HCT116 (cell line): ENCODE measurements around the gene RAD9A. TPM values are rescaled to one million over a fixed set of nuclear protein-coding genes. Genes with fewer than 3 reads are reported as not detected.

Source experiments
- ATAC-seq: fragments of 200-7000 bp; cut with Tn5 transposase; 2 replicates; pipeline ENCODE4 v1.9.1; 2020; ENCODE audit warnings: mild to moderate bottlenecking, moderate library complexity
- BruUV-seq: library from RNA; stranded (reverse); fragments of 400-500 nt; replicated peaks from 2 replicates; lab custom pipeline; 2021; lab: Mats Ljungman, UMichigan
- CTCF ChIA-PET: fragments of 300-600 bp; sonication (Branson Sonifier 250); formaldehyde crosslinking; loops from one replicate; lab custom pipeline; 2021; ENCODE audit warnings: antibody characterized with exemption; lab: Charles Lee
- POLR2A ChIA-PET: fragments of 300-600, 350-600 bp; sonication (Branson Sonifier 250); formaldehyde crosslinking; loops from one replicate; lab custom pipeline; 2021; ENCODE audit warnings: antibody characterized with exemption; lab: Charles Lee
- RAD21 ChIA-PET, 2 experiments: fragments of 300-600 bp; sonication (Branson Sonifier 250); formaldehyde crosslinking; loops; one replicate each; lab custom pipeline; 2023; ENCODE audit warnings: low total read pairs in 2 of 2; ENCODE audit not compliant: uncharacterized antibody in 2 of 2, unreplicated experiment in 2 of 2, low non-redundant PET in 1 of 2; lab: Charles Lee
- DNase-seq: peaks from one replicate; pipeline ENCODE4 v3.0.0-alpha.2; 2010; ENCODE audit warnings: low read depth, low spot score
- H2AFZ ChIP-seq: fragments of 200-600 bp; shearing (Covaris generic), sonication (generic); 2 replicates; pipeline ENCODE4 v1.6.1; 2017; ENCODE audit warnings: low read depth, mixed run types, mixed read lengths, antibody characterized with exemption, low read length; ENCODE audit not compliant: poor library complexity, severe bottlenecking
- H3K27ac ChIP-seq: 2 replicates; pipeline ENCODE4 v1.5.1; 2012; ENCODE audit warnings: low read depth, low read length
- H3K27me3 ChIP-seq: fragments of 200-600 bp; sonication (generic); 2 replicates; pipeline ENCODE4 v1.6.1; 2016; ENCODE audit warnings: mixed run types, low read length, mixed read lengths; ENCODE audit not compliant: insufficient read depth
- H3K36me3 ChIP-seq, 2 experiments: fragments of 200-500 bp in 1 of 2; fragments of 200-600 bp in 1 of 2; sonication (Bioruptor generic) in 1 of 2; sonication (generic) in 1 of 2; 2 replicates each; pipeline versions ENCODE4 v1.5.1 to v1.6.1; 2014 to 2016; ENCODE audit warnings: low read length in 2 of 2, inconsistent platforms in 1 of 2, mixed read lengths in 1 of 2, mixed run types in 1 of 2; ENCODE audit not compliant: insufficient read depth in 2 of 2, control insufficient read depth in 1 of 2
- H3K4me1 ChIP-seq, 2 experiments: fragments of 200-600 bp in 1 of 2; sonication (generic) in 1 of 2; 2 replicates each; pipeline versions ENCODE4 v1.5.1 to v1.6.1; 2012 to 2017; ENCODE audit warnings: low read length in 2 of 2, inconsistent platforms in 1 of 2, mild to moderate bottlenecking in 1 of 2, mixed read lengths in 1 of 2, mixed run types in 1 of 2, moderate library complexity in 1 of 2; ENCODE audit not compliant: insufficient read depth in 2 of 2, control insufficient read depth in 1 of 2
- H3K4me2 ChIP-seq: fragments of 200-600 bp; sonication (generic); 2 replicates; pipeline ENCODE4 v1.6.1; 2017; ENCODE audit warnings: mixed run types, low read length, mixed read lengths
- H3K4me3 ChIP-seq, 2 experiments: fragments of 200-600 bp in 1 of 2; sonication (generic) in 1 of 2; replicated peaks in 1 of 2; 2 replicates each; pipeline ENCODE4 v1.5.1; 2011 to 2016; ENCODE audit warnings: low read length in 2 of 2, control low read depth in 1 of 2, low read depth in 1 of 2, mild to moderate bottlenecking in 1 of 2, mixed read lengths in 1 of 2, mixed run types in 1 of 2
- H3K79me2 ChIP-seq: fragments of 200-600 bp; sonication (generic); 2 replicates; pipeline ENCODE4 v1.6.1; 2017; ENCODE audit warnings: mild to moderate bottlenecking, mixed run types, low read length, moderate library complexity, mixed read lengths; ENCODE audit not compliant: insufficient read depth
- H3K9ac ChIP-seq: fragments of 200-600 bp; sonication (generic); 2 replicates; pipeline ENCODE4 v1.6.1; 2016; ENCODE audit warnings: low read length, mixed read lengths
- H3K9me2 ChIP-seq: fragments of 200-600 bp; sonication (generic), shearing (Covaris generic); 2 replicates; pipeline ENCODE4 v1.6.1; 2017; ENCODE audit warnings: mixed run types, mild to moderate bottlenecking, moderate library complexity; ENCODE audit not compliant: insufficient read depth
- H3K9me3 ChIP-seq, 2 experiments: fragments of 200-500 bp in 1 of 2; fragments of 200-600 bp in 1 of 2; sonication (Bioruptor generic) in 1 of 2; sonication (generic) in 1 of 2; 2 replicates each; pipeline ENCODE4 v1.6.1; 2014 to 2017; ENCODE audit warnings: low read length in 2 of 2, mixed read lengths in 2 of 2, inconsistent platforms in 1 of 2, low read depth in 1 of 2, mild to moderate bottlenecking in 1 of 2, mixed run types in 1 of 2, moderate library complexity in 1 of 2; ENCODE audit not compliant: control insufficient read depth in 1 of 2, insufficient read depth in 1 of 2
- H4K20me1 ChIP-seq: fragments of 200-600 bp; sonication (generic), shearing (Covaris generic); 2 replicates; pipeline ENCODE4 v1.6.1; 2017; ENCODE audit warnings: mixed run types, mild to moderate bottlenecking, moderate library complexity; ENCODE audit not compliant: insufficient read depth
- EGR1 ChIP-seq: IDR thresholded peaks from 2 replicates; pipeline ENCODE4 v1.6.1; 2012; ENCODE audit warnings: low read depth
- ELF1 ChIP-seq: IDR thresholded peaks from 2 replicates; pipeline ENCODE4 v1.6.1; 2012; ENCODE audit warnings: low read depth, borderline replicate concordance
- EZH2phosphoT487 ChIP-seq: fragments of 200-600 bp; IDR thresholded peaks from 2 replicates; pipeline ENCODE4 v1.6.1; 2018; ENCODE audit warnings: antibody characterized with exemption, borderline replicate concordance
- JUND ChIP-seq: IDR thresholded peaks from 2 replicates; pipeline ENCODE4 v1.6.1; 2012
- POLR2A ChIP-seq: IDR thresholded peaks from 2 replicates; pipeline ENCODE4 v1.7.0; 2011; ENCODE audit warnings: borderline replicate concordance; ENCODE audit not compliant: insufficient read depth, insufficient read length; ENCODE audit errors: extremely low read depth
- POLR2AphosphoS5 ChIP-seq: IDR thresholded peaks from 2 replicates; pipeline ENCODE4 v1.6.1; 2011; ENCODE audit warnings: mild to moderate bottlenecking, low read depth, low read length, moderate library complexity
- TCF7L2 ChIP-seq: IDR thresholded peaks from 2 replicates; pipeline ENCODE4 v1.7.0; 2011; ENCODE audit warnings: borderline replicate concordance, inconsistent platforms; ENCODE audit not compliant: insufficient read depth, insufficient read length; ENCODE audit errors: extremely low read depth
- intact Hi-C: fragments of 100-400 bp; cut with micrococcal nuclease; formaldehyde crosslinking; loops from 2 replicates; pipeline ENCODE4 v1.10.0; 2022
- total RNA-seq: library from RNA; stranded (reverse); gene quantifications from one replicate; pipeline ENCODE4 v1.2.1, GENCODE V29; 2021; ENCODE audit not compliant: unreplicated experiment
- TF ChIP-seq, protein P1 (sequence below), 3 experiments: fragments of 200-600 bp in 1 of 3; sonication (generic) in 1 of 3; IDR thresholded peaks in 2 of 3; conservative IDR thresholded peaks in 1 of 3; 2 replicates each; pipeline ENCODE4 v1.5.1; 2012 to 2017; ENCODE audit warnings: low read depth in 2 of 3, low read length in 2 of 3, antibody characterized with exemption in 1 of 3, borderline replicate concordance in 1 of 3, control low read depth in 1 of 3, mild to moderate bottlenecking in 1 of 3, mixed read lengths in 1 of 3, mixed run types in 1 of 3, moderate library complexity in 1 of 3; ENCODE audit not compliant: insufficient read depth in 1 of 3

RAD9A gene
- total RNA-seq, 1 experiment from 2014 or later: 49.8 TPM

DNA sequence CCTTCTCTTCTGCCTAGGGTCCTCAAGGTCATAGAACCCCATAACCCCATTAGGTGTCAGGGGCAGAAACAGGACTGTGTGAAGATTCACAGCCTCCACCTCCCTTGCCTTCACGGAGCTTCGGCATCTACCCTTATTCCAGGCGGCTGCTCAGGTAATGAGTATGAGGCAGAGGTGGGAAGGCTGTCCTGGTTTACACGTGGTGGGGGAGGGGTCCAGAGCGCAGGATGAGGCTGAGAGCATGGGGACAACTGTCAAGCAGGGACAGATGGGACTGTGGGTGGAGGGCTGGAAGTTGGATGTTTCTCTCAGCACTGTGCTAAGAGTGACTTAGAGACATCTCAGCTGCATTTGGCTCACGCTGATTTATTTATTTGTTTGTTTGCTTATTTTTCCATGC is 4.3 kb upstream of the RAD9A start:
- H3K9me3 ChIP-seq: no peaks in the 10 kb centered on the region
- CTCF ChIA-PET: interaction anchor here (0.7 to 1.5 kb wide), 3 partner anchors 14 to 233 kb away, joined by 3 to 8 read pairs (median 4); partner anchors contain the start of gene PPP1CA
- no peak for DNase-seq
- H3K79me2 ChIP-seq: peaks cover 11% of the 10 kb centered on the region; the same call in 1 of the 2 replicates
- TF ChIP-seq, protein P1, sequence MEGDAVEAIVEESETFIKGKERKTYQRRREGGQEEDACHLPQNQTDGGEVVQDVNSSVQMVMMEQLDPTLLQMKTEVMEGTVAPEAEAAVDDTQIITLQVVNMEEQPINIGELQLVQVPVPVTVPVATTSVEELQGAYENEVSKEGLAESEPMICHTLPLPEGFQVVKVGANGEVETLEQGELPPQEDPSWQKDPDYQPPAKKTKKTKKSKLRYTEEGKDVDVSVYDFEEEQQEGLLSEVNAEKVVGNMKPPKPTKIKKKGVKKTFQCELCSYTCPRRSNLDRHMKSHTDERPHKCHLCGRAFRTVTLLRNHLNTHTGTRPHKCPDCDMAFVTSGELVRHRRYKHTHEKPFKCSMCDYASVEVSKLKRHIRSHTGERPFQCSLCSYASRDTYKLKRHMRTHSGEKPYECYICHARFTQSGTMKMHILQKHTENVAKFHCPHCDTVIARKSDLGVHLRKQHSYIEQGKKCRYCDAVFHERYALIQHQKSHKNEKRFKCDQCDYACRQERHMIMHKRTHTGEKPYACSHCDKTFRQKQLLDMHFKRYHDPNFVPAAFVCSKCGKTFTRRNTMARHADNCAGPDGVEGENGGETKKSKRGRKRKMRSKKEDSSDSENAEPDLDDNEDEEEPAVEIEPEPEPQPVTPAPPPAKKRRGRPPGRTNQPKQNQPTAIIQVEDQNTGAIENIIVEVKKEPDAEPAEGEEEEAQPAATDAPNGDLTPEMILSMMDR (IDR thresholded peaks at IDR 0.05 in 2 of 3, conservative IDR thresholded peaks at IDR 0.05 in 1 of 3; ENCODE audit: borderline replicate concordance in 1 of 3, insufficient read depth in 1 of 3, low read depth in 2 of 3, low read length in 2 of 3): no peak
- TF ChIP-seq EGR1 (no peak), POLR2AphosphoS5 (no peak), EZH2phosphoT487 (no peak), TCF7L2 (no peak), POLR2A (no peak), ELF1 (no peak), JUND (no peak)
- TF ChIP-seq, all 23 proteins: peak for 0
- no peaks in the 10 kb centered on the region for H3K27me3 ChIP-seq
- no peak for ATAC-seq
- RAD21 ChIA-PET: no interaction called here
- H3K27ac ChIP-seq: no peak overlapping the region
- no peaks in the 10 kb centered on the region for H3K9me2 ChIP-seq
- POLR2A ChIA-PET: interaction anchor here (1.0 to 2.1 kb wide), 2 partner anchors 14 to 33 kb away, joined by 3 to 7 read pairs; partner anchors contain the start of gene PPP1CA
- H3K4me1 ChIP-seq: peaks cover 16 to 45% of the 10 kb centered on the region in 2 experiments
- H3K36me3 ChIP-seq: no peaks in the 10 kb centered on the region
- no peak overlapping the region for H3K9ac ChIP-seq
- BruUV-seq: no TSS peak
- H2AFZ ChIP-seq: no peak overlapping the region
- no peak overlapping the region for H3K4me3 ChIP-seq
- no peak overlapping the region for H3K4me2 ChIP-seq
- no peaks in the 10 kb centered on the region for H4K20me1 ChIP-seq
- intact Hi-C loops: no loop called here
